Mesendoderm (in vitro differentiated cells): ENCODE measurements around the gene ANO4.
"Not testable (repeated sequence)": the region's sequence is repeated elsewhere in the genome, so short reads cannot be mapped to it uniquely, and the experiment has no call there.

Source experiments
- DNase-seq: peaks from one replicate; pipeline ENCODE4 v3.0.0; 2013
- H2AK5ac ChIP-seq: 2 replicates; pipeline ENCODE4 v1.6.1; 2013; ENCODE audit warnings: low read length, inconsistent platforms
- H2BK120ac ChIP-seq: 2 replicates; pipeline ENCODE4 v1.6.1; 2013; ENCODE audit warnings: low read depth, mild to moderate bottlenecking, low read length, moderate library complexity, mixed read lengths
- H2BK15ac ChIP-seq: replicated peaks from 2 replicates; pipeline ENCODE4 v1.6.1; 2013; ENCODE audit warnings: low read depth, mild to moderate bottlenecking, moderate library complexity
- H2BK5ac ChIP-seq: 2 replicates; pipeline ENCODE4 v1.6.1; 2013; ENCODE audit warnings: low read length, inconsistent platforms
- H3K18ac ChIP-seq: 2 replicates; pipeline ENCODE4 v1.6.1; 2013; ENCODE audit warnings: mild to moderate bottlenecking, low read length, mixed read lengths
- H3K23ac ChIP-seq: one replicate; pipeline ENCODE4 v1.6.1; 2013; ENCODE audit warnings: low read length
- H3K27ac ChIP-seq: 2 replicates; pipeline ENCODE4 v1.5.1; 2013; ENCODE audit warnings: low read depth, mild to moderate bottlenecking, inconsistent platforms, low read length, moderate library complexity
- H3K27me3 ChIP-seq: 2 replicates; pipeline ENCODE4 v1.6.1; 2013; ENCODE audit warnings: low read length, control low read depth, mild to moderate bottlenecking, inconsistent platforms; ENCODE audit not compliant: insufficient read depth, poor library complexity
- H3K36me3 ChIP-seq: 2 replicates; pipeline ENCODE4 v1.6.1; 2013; ENCODE audit warnings: low read length, inconsistent platforms; ENCODE audit not compliant: control insufficient read depth, insufficient read depth
- H3K4ac ChIP-seq: one replicate; pipeline ENCODE4 v1.6.1; 2013; ENCODE audit warnings: low read depth, mild to moderate bottlenecking, low read length, moderate library complexity
- H3K4me1 ChIP-seq: 2 replicates; pipeline ENCODE4 v1.6.1; 2013; ENCODE audit warnings: low read depth, low read length, inconsistent platforms; ENCODE audit not compliant: control insufficient read depth
- H3K4me2 ChIP-seq: 2 replicates; pipeline ENCODE4 v1.6.1; 2013; ENCODE audit warnings: low read length
- H3K4me3 ChIP-seq: 2 replicates; pipeline ENCODE4 v1.5.1; 2013; ENCODE audit warnings: mild to moderate bottlenecking, low read length
- H3K56ac ChIP-seq: one replicate; pipeline ENCODE4 v1.6.1; 2013; ENCODE audit warnings: low read length
- H3K79me1 ChIP-seq: 2 replicates; pipeline ENCODE4 v1.6.1; 2013; ENCODE audit warnings: low read length, inconsistent platforms
- H3K79me2 ChIP-seq: 2 replicates; pipeline ENCODE4 v1.6.1; 2013; ENCODE audit warnings: mild to moderate bottlenecking, low read length; ENCODE audit not compliant: control insufficient read depth, insufficient read depth
- H3K9ac ChIP-seq: 2 replicates; pipeline ENCODE4 v1.6.1; 2013; ENCODE audit warnings: low read length, inconsistent platforms
- H4K5ac ChIP-seq: one replicate; pipeline ENCODE4 v1.6.1; 2013; ENCODE audit warnings: low read length
- H4K8ac ChIP-seq: one replicate; pipeline ENCODE4 v1.6.1; 2013; ENCODE audit warnings: low read depth, mild to moderate bottlenecking, control low read depth, low read length, moderate library complexity
- WGBS: extraction: QIAGEN DNeasy Blood & Tissue Kit; methylation state at CpG from one replicate; pipeline ENCODE4 v1.1.7; 2013; ENCODE audit warnings: low lambda C conversion rate, missing lambda C conversion rate; ENCODE audit not compliant: insufficient coverage; ENCODE audit errors: extremely low coverage; 5-methylcytosine and 5-hydroxymethylcytosine counted together

ANO4 gene

DNA sequence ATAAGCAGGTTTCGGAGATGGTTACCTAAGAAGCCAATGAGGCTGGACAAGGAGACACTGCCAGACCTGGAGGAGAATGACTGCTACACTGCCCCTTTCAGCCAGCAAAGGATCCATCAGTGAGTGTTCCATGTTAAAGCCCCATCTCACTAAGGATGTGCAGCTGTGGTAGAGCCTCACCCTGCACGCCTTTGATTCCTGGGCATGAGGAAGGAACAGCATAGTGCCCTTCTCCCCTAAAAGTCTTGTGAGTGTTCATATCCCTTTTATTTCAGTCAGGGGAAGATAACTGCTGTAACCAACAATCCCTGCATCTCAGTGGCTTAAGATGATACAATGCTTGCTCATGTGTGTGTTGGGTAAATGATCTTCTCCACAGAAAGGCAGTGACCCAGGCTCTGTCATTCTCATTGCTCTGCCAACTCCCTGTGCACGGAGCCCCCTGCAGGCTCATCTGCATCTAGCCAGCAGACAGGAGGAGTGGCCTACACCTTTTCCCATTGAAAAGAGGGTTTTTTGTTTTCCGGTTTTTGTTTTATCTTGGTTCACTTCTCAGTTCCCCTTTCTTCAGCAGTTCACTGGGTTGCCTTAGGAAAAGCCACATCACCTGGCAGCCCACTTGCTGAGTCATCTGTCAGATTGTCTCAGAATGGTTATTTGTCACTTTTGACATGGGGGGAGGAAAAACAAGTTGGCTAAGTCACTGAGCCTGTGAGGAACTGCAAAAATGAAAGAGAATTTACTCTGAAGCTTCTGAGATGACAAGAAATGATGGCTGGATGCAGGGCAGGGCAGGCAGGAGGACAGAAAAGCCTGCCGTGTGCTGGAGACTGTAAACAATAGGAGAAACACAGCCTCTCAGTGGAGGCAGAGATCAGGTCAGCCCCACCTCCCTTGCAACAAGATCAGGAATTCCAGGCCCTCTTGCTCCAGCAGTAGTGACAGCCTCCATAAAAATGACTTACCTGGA lies 193.3 kb downstream of the ANO4 start:
- Histone ChIP-seq H3K23ac (no peak overlapping the region), H2BK15ac (no peak overlapping the region), H2AK5ac (no peak overlapping the region), H3K27me3 (no peaks in the 10 kb centered on the region), H3K36me3 (no peaks in the 10 kb centered on the region), H3K79me1 (no peaks in the 10 kb centered on the region), H2BK5ac (peak overlapping the region; percentile 80), H3K27ac (peak overlapping the region; percentile 83), H3K4me1 (peaks cover 11% of the 10 kb centered on the region), H3K9ac (peak overlapping the region; percentile 42), H4K8ac (no peak overlapping the region), H2BK120ac (no peak overlapping the region), H3K79me2 (no peaks in the 10 kb centered on the region), H3K4me3 (no peak overlapping the region), H3K56ac (peak overlapping the region; percentile 78), H3K4me2 (peak overlapping the region; percentile 20), H3K18ac (peak overlapping the region; percentile 33), H4K5ac (no peak overlapping the region), H3K4ac (peak overlapping the region; percentile 62)
- WGBS, result no CpG with 5 or more reads among the region's 5 CpGs
- DNase-seq, result peak; percentile 91

DNA sequence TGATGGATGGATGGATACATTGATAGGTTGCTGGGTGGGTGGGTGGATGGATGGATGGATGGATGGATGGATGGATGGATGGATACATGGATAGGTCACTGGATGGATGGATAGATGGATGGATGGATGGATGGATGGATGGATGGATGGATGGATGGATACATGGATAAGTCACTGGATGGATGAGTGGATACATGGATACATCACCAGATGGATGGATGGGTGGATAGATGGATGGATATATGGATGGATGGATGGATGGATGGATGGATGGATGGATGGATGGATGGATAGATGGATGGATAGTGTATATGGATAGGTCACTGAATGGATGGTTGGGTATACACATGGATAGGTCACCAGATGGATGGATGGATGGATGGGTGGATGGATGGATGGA lies 194.9 kb downstream of the ANO4 start:
- not testable (repeated sequence) for H2BK120ac ChIP-seq, H3K56ac ChIP-seq, H3K4me3 ChIP-seq, H3K4ac ChIP-seq, H3K36me3 ChIP-seq, H3K4me2 ChIP-seq, H2BK5ac ChIP-seq, H2AK5ac ChIP-seq, H3K9ac ChIP-seq, H3K79me1 ChIP-seq, H2BK15ac ChIP-seq, H4K5ac ChIP-seq, H3K27ac ChIP-seq, H3K23ac ChIP-seq, H3K79me2 ChIP-seq, H4K8ac ChIP-seq, H3K27me3 ChIP-seq, DNase-seq, H3K18ac ChIP-seq
- peaks cover 11% of the 10 kb centered on the region for H3K4me1 ChIP-seq

DNA sequence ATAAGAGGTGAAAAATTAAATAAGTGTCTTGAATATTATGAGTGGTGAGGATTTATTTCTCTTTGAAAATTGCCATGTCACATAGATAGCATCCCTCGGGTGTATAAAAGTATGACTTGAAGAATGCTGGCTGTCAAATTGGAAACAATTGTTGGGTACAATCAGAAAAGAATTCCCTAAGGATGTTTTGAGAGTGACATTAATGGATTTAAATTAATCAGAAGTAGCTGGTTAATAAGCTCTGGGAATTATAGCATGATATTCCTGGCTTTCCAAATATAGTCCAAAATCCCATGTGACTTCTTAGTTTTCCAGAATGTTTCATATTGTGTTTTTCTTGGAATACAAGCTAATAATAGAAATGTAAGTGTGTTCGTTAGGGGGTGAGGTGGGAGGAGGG lies 196.5 kb downstream of the ANO4 start:
- Histone ChIP-seq H2BK15ac (no peak overlapping the region), H3K4me1 (peaks cover 11% of the 10 kb centered on the region), H3K79me1 (no peaks in the 10 kb centered on the region), H3K23ac (no peak overlapping the region), H3K27me3 (no peaks in the 10 kb centered on the region), H2AK5ac (no peak overlapping the region), H3K4ac (no peak overlapping the region), H2BK120ac (no peak overlapping the region), H4K8ac (no peak overlapping the region), H2BK5ac (no peak overlapping the region), H4K5ac (no peak overlapping the region), H3K4me3 (no peak overlapping the region), H3K9ac (no peak overlapping the region), H3K27ac (no peak overlapping the region), H3K56ac (no peak overlapping the region), H3K18ac (no peak overlapping the region), H3K4me2 (no peak overlapping the region), H3K36me3 (no peaks in the 10 kb centered on the region), H3K79me2 (no peaks in the 10 kb centered on the region)
- 100% methylated on average over 1 of the region's 2 CpGs for WGBS
- DNase-seq, result no peak

DNA sequence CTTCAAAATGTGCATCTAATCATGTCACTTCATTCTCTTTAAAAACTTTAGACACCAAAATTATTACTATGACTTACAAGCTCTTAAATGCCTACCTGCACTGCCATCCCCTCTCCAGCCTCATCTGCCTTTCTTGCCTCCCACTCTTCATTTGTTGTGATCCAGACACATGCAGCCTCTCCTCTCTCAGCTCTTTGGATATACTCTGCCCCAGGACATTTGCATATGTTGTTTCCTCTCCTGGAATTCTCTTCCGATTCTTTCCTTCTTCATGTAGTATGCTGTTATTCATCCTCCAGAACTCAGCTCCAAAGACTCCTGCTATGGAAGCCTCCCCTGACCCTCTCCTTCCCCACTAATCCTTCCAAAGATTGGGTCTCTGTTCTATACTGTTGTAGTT lies 197.6 kb downstream of the ANO4 start:
- H4K8ac ChIP-seq, result no peak overlapping the region
- WGBS, result no CpG with 5 or more reads among the region's 1 CpG
- H3K9ac ChIP-seq, result no peak overlapping the region

DNA sequence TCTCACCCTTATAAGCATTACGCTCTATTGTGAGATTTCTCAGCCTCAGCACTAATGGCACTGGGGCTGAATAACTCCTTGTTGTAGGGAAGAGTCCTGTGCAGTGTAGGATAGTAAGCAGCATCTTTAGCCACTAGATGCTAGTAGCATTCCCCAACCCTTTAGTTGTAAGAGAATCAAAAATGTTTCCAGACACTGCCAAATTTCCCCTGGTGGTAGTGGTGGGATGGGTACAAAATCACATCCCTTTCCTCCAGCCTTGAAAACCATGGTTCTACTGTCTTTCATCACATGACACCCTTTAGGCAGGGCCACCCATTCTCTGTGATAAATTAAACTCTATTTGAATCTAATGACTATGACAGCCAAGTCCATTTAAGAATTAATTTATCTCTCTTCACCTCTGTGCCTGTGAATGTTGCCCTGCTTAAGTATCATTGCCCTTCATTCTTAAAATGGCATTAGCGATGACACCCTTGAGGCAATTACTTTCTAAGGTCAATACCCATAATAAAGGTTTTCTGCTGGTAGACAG lies 199.4 kb downstream of the ANO4 start:
- WGBS, result no CpG with 5 or more reads among the region's 2 CpGs
- H3K23ac ChIP-seq, result no peak overlapping the region
- H3K56ac ChIP-seq, result no peak overlapping the region
- no peaks in the 10 kb centered on the region for H3K4me1 ChIP-seq
- H3K4me2 ChIP-seq, result no peak overlapping the region
- no peak overlapping the region for H4K8ac ChIP-seq
- H2BK5ac ChIP-seq, result no peak overlapping the region
- no peak overlapping the region for H2BK120ac ChIP-seq
- no peak overlapping the region for H3K4me3 ChIP-seq
- no peak overlapping the region for H2BK15ac ChIP-seq
- H3K9ac ChIP-seq, result no peak overlapping the region
- no peaks in the 10 kb centered on the region for H3K27me3 ChIP-seq
- no peak overlapping the region for H4K5ac ChIP-seq
- H3K27ac ChIP-seq, result no peak overlapping the region
- H3K79me1 ChIP-seq, result no peaks in the 10 kb centered on the region
- H3K4ac ChIP-seq, result no peak overlapping the region
- DNase-seq, result peak; percentile 49
- no peak overlapping the region for H3K18ac ChIP-seq
- H3K79me2 ChIP-seq, result no peaks in the 10 kb centered on the region
- no peak overlapping the region for H2AK5ac ChIP-seq
- H3K36me3 ChIP-seq, result no peaks in the 10 kb centered on the region

More for the DNA sequence above, 197.6 kb downstream of the ANO4 start:
- Histone ChIP-seq H4K5ac (no peak overlapping the region), H3K4me2 (no peak overlapping the region), H3K79me1 (no peaks in the 10 kb centered on the region), H3K4ac (no peak overlapping the region), H3K4me3 (no peak overlapping the region), H3K36me3 (no peaks in the 10 kb centered on the region), H2BK15ac (no peak overlapping the region), H3K79me2 (no peaks in the 10 kb centered on the region), H2AK5ac (no peak overlapping the region), H2BK5ac (no peak overlapping the region), H3K27me3 (no peaks in the 10 kb centered on the region), H3K4me1 (peaks cover 9% of the 10 kb centered on the region), H3K23ac (no peak overlapping the region), H2BK120ac (no peak overlapping the region), H3K27ac (no peak overlapping the region), H3K18ac (no peak overlapping the region), H3K56ac (no peak overlapping the region)
- no peak for DNase-seq
